ENCODE data around the gene CX3CR1. TPM values are rescaled to one million over a fixed set of nuclear protein-coding genes. Genes with fewer than 3 reads are reported as not detected.

The CX3CR1 gene
- total RNA-seq, 1 experiment from 2014 or later = not detected

GRCh38 chr3:39263576-39263975 is 16.3 kb downstream of the CX3CR1 start:
- Mint-ChIP-seq H3K4me3 (ENCODE audit: unreplicated experiment) (no peak overlapping the region), H3K4me1 (ENCODE audit: insufficient read depth, unreplicated experiment) (no peaks in the 10 kb centered on the region), H3K27me3 (ENCODE audit: insufficient read depth, unreplicated experiment) (peaks cover 27% of the 10 kb centered on the region), H3K9me3 (ENCODE audit: unreplicated experiment) (no peaks in the 10 kb centered on the region), H3K27ac (ENCODE audit: low read depth, unreplicated experiment) (no peak overlapping the region), H3K36me3 (ENCODE audit: insufficient read depth, unreplicated experiment) (no peaks in the 10 kb centered on the region)
- ChIA-PET POLR2A (interaction anchor here (0.5 to 0.9 kb wide), 3 partner anchors 8 to 23 kb away, joined by 3 to 4 read pairs (median 3); no protein-coding TSS in a partner anchor), CTCF (interaction anchor here (0.7 to 4.0 kb wide), 7 partner anchors 9 to 135 kb away, joined by 3 to 45 read pairs (median 6); partner anchors contain the start of gene XIRP1)
- DNase-seq (ENCODE audit: unreplicated experiment) = no peak
- TF ChIP-seq CTCF (IDR thresholded peaks at IDR 0.05; ENCODE audit: unreplicated experiment) = no peak
- intact Hi-C loops (cut with micrococcal nuclease) = no loop called here
- BruUV-seq (replicated peaks) = no TSS peak

GRCh38 chr3:39262846-39263245 is 17.0 kb downstream of the CX3CR1 start:
- Mint-ChIP-seq H3K9me3 (ENCODE audit: unreplicated experiment) (no peaks in the 10 kb centered on the region), H3K36me3 (ENCODE audit: insufficient read depth, unreplicated experiment) (no peaks in the 10 kb centered on the region), H3K4me1 (ENCODE audit: insufficient read depth, unreplicated experiment) (no peaks in the 10 kb centered on the region), H3K27me3 (ENCODE audit: insufficient read depth, unreplicated experiment) (peaks cover 34% of the 10 kb centered on the region), H3K4me3 (ENCODE audit: unreplicated experiment) (no peak overlapping the region), H3K27ac (ENCODE audit: low read depth, unreplicated experiment) (no peak overlapping the region)
- POLR2A ChIA-PET = interaction anchor here (0.6 to 0.9 kb wide), 2 partner anchors 9 to 24 kb away, joined by 3 read pairs; no protein-coding TSS in a partner anchor
- no peak for TF ChIP-seq CTCF (IDR thresholded peaks at IDR 0.05; ENCODE audit: unreplicated experiment)
- intact Hi-C loops (cut with micrococcal nuclease) = no loop called here
- CTCF ChIA-PET = interaction anchor here (0.6 to 4.0 kb wide), 12 partner anchors 10 to 255 kb away, joined by 3 to 45 read pairs (median 4); partner anchors contain the start of gene XIRP1
- no TSS peak for BruUV-seq (replicated peaks)
- no peak for DNase-seq (ENCODE audit: unreplicated experiment)

GRCh38 chr3:39261726-39262125 is 18.1 kb downstream of the CX3CR1 start:
- H3K36me3 Mint-ChIP-seq (ENCODE audit: insufficient read depth, unreplicated experiment) = no peaks in the 10 kb centered on the region
- POLR2A ChIA-PET = no interaction called here
- no peak overlapping the region for H3K4me3 Mint-ChIP-seq (ENCODE audit: unreplicated experiment)
- no peak for DNase-seq (ENCODE audit: unreplicated experiment)
- no peak overlapping the region for H3K27ac Mint-ChIP-seq (ENCODE audit: low read depth, unreplicated experiment)
- BruUV-seq (replicated peaks) = no TSS peak
- H3K9me3 Mint-ChIP-seq (ENCODE audit: unreplicated experiment) = no peaks in the 10 kb centered on the region
- CTCF ChIA-PET = interaction anchor here (0.6 to 4.0 kb wide), 12 partner anchors 8 to 703 kb away, joined by 3 to 45 read pairs (median 4); partner anchors contain the start of gene XIRP1
- intact Hi-C loops (cut with micrococcal nuclease) = loop anchor here (1.0 kb wide), 3 partner anchors 53 to 135 kb away; no protein-coding TSS in a partner anchor
- peaks cover 45% of the 10 kb centered on the region for H3K27me3 Mint-ChIP-seq (ENCODE audit: insufficient read depth, unreplicated experiment)
- TF ChIP-seq CTCF (IDR thresholded peaks at IDR 0.05; ENCODE audit: unreplicated experiment) = no peak
- no peaks in the 10 kb centered on the region for H3K4me1 Mint-ChIP-seq (ENCODE audit: insufficient read depth, unreplicated experiment)

GRCh38 chr3:39260957-39261356 is 18.9 kb downstream of the CX3CR1 start:
- ChIA-PET CTCF (interaction anchor here (0.6 to 4.0 kb wide), 9 partner anchors 9 to 702 kb away, joined by 3 to 45 read pairs (median 6); partner anchors contain the start of gene XIRP1), POLR2A (no interaction called here)
- Mint-ChIP-seq H3K4me3 (ENCODE audit: unreplicated experiment) (no peak overlapping the region), H3K27me3 (ENCODE audit: insufficient read depth, unreplicated experiment) (peaks cover 48% of the 10 kb centered on the region), H3K9me3 (ENCODE audit: unreplicated experiment) (no peaks in the 10 kb centered on the region), H3K4me1 (ENCODE audit: insufficient read depth, unreplicated experiment) (no peaks in the 10 kb centered on the region), H3K27ac (ENCODE audit: low read depth, unreplicated experiment) (peak overlapping the region; percentile 89), H3K36me3 (ENCODE audit: insufficient read depth, unreplicated experiment) (no peaks in the 10 kb centered on the region)
- peak; percentile 27 for TF ChIP-seq CTCF (IDR thresholded peaks at IDR 0.05; ENCODE audit: unreplicated experiment)
- intact Hi-C loops (cut with micrococcal nuclease) = loop anchor here (1.0 kb wide), 3 partner anchors 53 to 135 kb away; no protein-coding TSS in a partner anchor
- DNase-seq (ENCODE audit: unreplicated experiment) = peak; percentile 92
- no TSS peak for BruUV-seq (replicated peaks)

All from MCF 10A (cell line).